RWPE1 (cell line): Measurements from ENCODE around the gene TRPC1.

Experiments
- CTCF ChIA-PET: fragments of 350-600 bp; sonication (Branson Sonifier 250); formaldehyde crosslinking; extraction: SDS; loops from one replicate; lab custom pipeline; 2021; lab: Yijun Ruan, JAX
- POLR2A ChIA-PET: fragments of 400-600 bp; formaldehyde crosslinking; extraction: SDS; loops from one replicate; lab custom pipeline; 2020; ENCODE audit warnings: antibody characterized with exemption; ENCODE audit not compliant: low non-redundant PET; lab: Yijun Ruan, JAX
- DNase-seq: peaks from one replicate; pipeline ENCODE4 v3.0.0; 2012; ENCODE audit warnings: low spot score
- H3K27ac ChIP-seq: fragments of 450-650 bp; 2 replicates; pipeline ENCODE4 v1.5.1; 2017
- CTCF ChIP-seq: fragments of 450-650 bp; conservative IDR thresholded peaks from 2 replicates; pipeline ENCODE4 v1.5.1; 2017; ENCODE audit warnings: low read depth, mild to moderate bottlenecking

Gene TRPC1

GRCh38 chr3:142723968-142724681, at the start of gene TRPC1:
Gene TRPC1, plus strand, starts transcription at chr3:142724034. Its CDS starts 526 bp downstream, at chr3:142724560.
- no peak for TF ChIP-seq CTCF
- H3K27ac ChIP-seq = peak within 1 kb of the TSS; percentile 85
- DNase-seq = peak; percentile 89
- ChIA-PET POLR2A (interaction anchor here (0.5 to 0.6 kb wide), 2 partner anchors 14 to 33 kb away, joined by 3 read pairs; no protein-coding TSS in a partner anchor), CTCF (interaction anchor here (0.6 to 0.7 kb wide), 3 partner anchors 21 to 591 kb away, joined by 3 to 7 read pairs (median 4); no protein-coding TSS in a partner anchor)

DNA sequence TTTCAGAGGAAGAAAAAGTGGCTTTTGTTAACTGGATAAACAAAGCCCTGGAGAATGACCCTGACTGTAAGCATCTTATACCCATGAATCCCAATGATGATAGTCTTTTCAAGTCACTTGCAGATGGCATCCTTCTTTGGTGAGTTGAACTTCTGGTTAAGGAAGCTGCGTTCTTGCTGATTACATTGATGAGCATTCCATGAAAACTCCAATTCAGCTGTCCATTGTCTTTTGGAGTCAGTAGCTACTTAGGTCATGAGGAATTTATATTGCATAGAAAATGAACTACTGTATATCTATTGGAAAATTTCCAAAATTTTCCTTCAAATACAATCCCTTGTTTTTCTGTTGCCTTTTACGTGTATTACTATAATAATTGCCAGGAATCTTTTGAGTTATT, 47.7 kb upstream of the TRPC1 start:
- DNase-seq = no peak
- no peak overlapping the region for H3K27ac ChIP-seq
- CTCF ChIA-PET = no interaction called here
- POLR2A ChIA-PET = no interaction called here
- no peak for TF ChIP-seq CTCF

- CTCF ChIA-PET = interaction anchor here (0.5 to 1.1 kb wide), 4 partner anchors 16 to 101 kb away, joined by 3 to 7 read pairs (median 4); no protein-coding TSS in a partner anchor
- no peak overlapping the region for H3K27ac ChIP-seq
- DNase-seq = peak; percentile 20
- TF ChIP-seq CTCF = no peak
- POLR2A ChIA-PET = no interaction called here
Measured at GRCh38 chr3:142680710-142681109, 43.1 kb upstream of the TRPC1 start.

GRCh38 chr3:142690613-142691012, 33.2 kb upstream of the TRPC1 start:
- ChIA-PET CTCF (no interaction called here), POLR2A (no interaction called here)
- no peak overlapping the region for H3K27ac ChIP-seq
- TF ChIP-seq CTCF = no peak
- no peak for DNase-seq

DNA sequence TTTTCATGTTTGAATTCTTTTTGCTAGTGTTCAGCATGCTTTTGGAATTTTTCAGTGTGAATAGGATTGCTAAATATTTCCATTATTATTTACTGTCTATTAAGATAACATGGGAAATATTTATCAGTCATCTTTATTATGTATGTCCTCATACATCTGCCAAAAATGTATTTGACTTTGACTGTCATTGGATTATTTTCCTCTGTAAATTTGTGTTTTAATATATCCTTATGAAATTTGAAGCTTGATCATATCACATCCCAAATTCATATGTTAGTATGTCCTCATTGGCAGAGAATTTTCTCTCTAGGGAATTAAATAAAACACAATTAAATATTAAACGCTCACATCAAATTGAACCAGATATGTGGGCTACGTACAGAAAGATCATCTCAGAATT, 32.3 kb upstream of the TRPC1 start:
- no peak for DNase-seq
- ChIA-PET CTCF (no interaction called here), POLR2A (no interaction called here)
- TF ChIP-seq CTCF = no peak
- H3K27ac ChIP-seq = no peak overlapping the region

DNA sequence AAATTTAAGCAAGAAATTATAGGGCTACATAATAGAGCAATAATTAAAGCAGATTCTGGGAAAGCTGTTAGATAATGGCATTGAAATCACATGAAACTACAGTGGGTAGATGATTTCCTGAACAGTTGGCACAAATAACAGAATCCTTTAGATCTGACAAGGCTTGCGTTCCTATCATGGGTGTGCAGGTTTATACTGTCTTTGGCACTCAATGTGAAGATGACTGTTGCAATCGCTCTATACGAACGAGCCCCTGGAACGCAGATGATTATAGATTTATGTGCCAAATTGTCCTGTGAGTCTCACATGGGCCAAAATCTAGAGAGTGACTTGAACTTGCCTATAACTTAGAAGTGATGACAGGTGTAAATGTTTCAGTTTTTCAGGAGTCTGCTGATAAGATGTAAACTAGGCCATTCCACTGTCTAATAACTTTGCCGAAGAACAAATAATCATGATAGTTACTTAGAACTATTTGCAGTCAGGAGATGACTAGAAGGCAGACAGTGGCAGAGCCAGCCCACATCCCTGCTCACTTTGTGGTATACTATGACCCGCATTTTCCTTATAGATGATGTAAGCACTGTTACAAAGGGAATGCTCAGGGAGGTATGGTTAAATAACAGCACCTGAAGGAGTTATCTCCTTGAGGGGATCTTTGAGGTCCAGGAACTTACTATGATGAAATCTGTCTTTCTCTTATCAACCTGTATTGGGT, 30.5 kb upstream of the TRPC1 start:
- no peak for DNase-seq
- ChIA-PET CTCF (no interaction called here), POLR2A (no interaction called here)
- no peak overlapping the region for H3K27ac ChIP-seq
- TF ChIP-seq CTCF = no peak
